ENCODE results near the gene WDR35. TPM values are rescaled to one million over a fixed set of nuclear protein-coding genes. Genes with fewer than 3 reads are reported as not detected.
"Not testable (repeated sequence)": the region's sequence is repeated elsewhere in the genome, so short reads cannot be mapped to it uniquely, and the experiment has no call there.

The WDR35 gene
- total RNA-seq, 2 donors from 2014 or later, result 6.7 to 8.9 TPM

GRCh38 chr2:19897623-19898245 lies 92.2 kb downstream of the WDR35 start:
- Histone ChIP-seq H3K27me3 (no peaks in the 10 kb centered on the region), H3K4me3 (no peak overlapping the region), H3K36me3 (replicated peaks in 1 of 2; ENCODE audit: insufficient read depth in 1 of 2, low read depth in 2 of 2) (no peaks in the 10 kb centered on the region), H3K4me1 (peaks cover 31% of the 10 kb centered on the region), H3K9me3 (no peaks in the 10 kb centered on the region), H3K27ac (no peak overlapping the region)
- ATAC-seq (no peak), DNase-seq (no peak)
- intact Hi-C loops (cut with DNase I), result no loop called here
- TF ChIP-seq CTCF (IDR thresholded peaks at IDR 0.05) (no peak), POLR2A (IDR thresholded peaks at IDR 0.05) (no peak)
- WGBS, 2 donors, result 57 to 61% methylated on average over 5 of the region's 5 CpGs

DNA sequence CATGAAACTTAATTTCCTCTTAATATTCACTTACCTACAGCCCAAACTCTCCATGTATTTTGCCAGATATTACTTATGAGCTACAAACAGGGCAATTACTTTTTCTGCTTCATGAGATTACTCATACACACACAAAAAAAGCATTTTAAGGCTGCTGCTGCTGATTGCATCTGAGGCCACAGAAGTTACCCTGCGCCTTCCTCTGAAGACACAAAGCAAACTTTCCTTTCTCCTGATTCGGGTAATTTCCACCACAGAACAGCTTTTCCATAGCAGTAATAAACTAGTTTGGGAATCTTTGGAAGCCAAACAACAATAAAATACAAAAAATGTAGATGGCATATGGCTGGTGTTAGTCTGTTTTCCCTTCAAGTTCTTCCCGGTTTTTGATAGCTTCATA lies 94.4 kb downstream of the WDR35 start:
- TF ChIP-seq CTCF (IDR thresholded peaks at IDR 0.05) (no peak), POLR2A (IDR thresholded peaks at IDR 0.05) (no peak)
- no peaks in the 10 kb centered on the region for H3K36me3 ChIP-seq (replicated peaks in 1 of 2; ENCODE audit: insufficient read depth in 1 of 2, low read depth in 2 of 2)
- WGBS, 2 donors, result 81 to 84% methylated on average over 3 of the region's 3 CpGs
- no peaks in the 10 kb centered on the region for H3K9me3 ChIP-seq
- no peak overlapping the region for H3K27ac ChIP-seq
- ATAC-seq (no peak), DNase-seq (no peak)
- no peaks in the 10 kb centered on the region for H3K27me3 ChIP-seq
- intact Hi-C loops (cut with DNase I), result no loop called here
- peaks cover 26% of the 10 kb centered on the region for H3K4me1 ChIP-seq
- no peak overlapping the region for H3K4me3 ChIP-seq

GRCh38 chr2:19894134-19894792 lies 95.6 kb downstream of the WDR35 start:
- H3K36me3 ChIP-seq (replicated peaks in 1 of 2; ENCODE audit: insufficient read depth in 1 of 2, low read depth in 2 of 2), result no peaks in the 10 kb centered on the region
- no peaks in the 10 kb centered on the region for H3K9me3 ChIP-seq
- H3K27me3 ChIP-seq, result no peaks in the 10 kb centered on the region
- 91 to 94% methylated on average over 4 of the region's 4 CpGs for WGBS, 2 donors
- intact Hi-C loops (cut with DNase I), result no loop called here
- H3K27ac ChIP-seq, result no peak overlapping the region
- DNase-seq (no peak), ATAC-seq (no peak)
- H3K4me3 ChIP-seq, result no peak overlapping the region
- no peak for TF ChIP-seq POLR2A (IDR thresholded peaks at IDR 0.05)
- TF ChIP-seq CTCF (IDR thresholded peaks at IDR 0.05), result no peak
- H3K4me1 ChIP-seq, result peaks cover 18% of the 10 kb centered on the region

DNA sequence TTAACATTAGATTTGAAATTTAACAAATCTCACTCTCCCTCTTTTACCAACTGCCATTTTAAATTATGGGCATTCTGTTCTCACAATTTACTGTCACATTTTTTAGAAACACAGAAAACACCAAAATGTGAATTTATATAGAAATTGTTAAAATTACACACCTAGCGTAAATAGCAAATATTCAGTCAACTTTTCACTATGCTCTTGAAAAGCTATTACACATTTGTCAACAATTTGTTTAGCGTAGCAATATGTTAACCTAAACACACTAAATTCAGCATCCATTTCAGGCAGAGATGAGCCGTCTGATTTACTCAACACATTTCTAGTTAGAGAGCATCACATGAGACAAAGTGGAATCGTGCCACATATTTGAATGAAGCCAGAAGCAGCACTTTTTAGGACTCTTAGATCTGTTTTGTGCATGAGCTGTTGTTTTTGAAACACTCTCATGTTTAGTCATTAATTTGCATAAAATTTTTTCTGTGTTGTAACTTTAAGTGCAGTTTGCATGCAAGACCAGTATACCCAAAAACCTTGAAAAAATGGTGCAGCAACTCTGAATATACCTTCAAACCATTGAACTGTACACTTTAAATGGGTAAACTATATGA lies 96.3 kb downstream of the WDR35 start:
- Histone ChIP-seq H3K4me1 (peaks cover 13% of the 10 kb centered on the region), H3K27ac (no peak overlapping the region), H3K27me3 (no peaks in the 10 kb centered on the region), H3K4me3 (no peak overlapping the region), H3K36me3 (replicated peaks in 1 of 2; ENCODE audit: insufficient read depth in 1 of 2, low read depth in 2 of 2) (no peaks in the 10 kb centered on the region), H3K9me3 (no peaks in the 10 kb centered on the region)
- TF ChIP-seq CTCF (IDR thresholded peaks at IDR 0.05) (no peak), POLR2A (IDR thresholded peaks at IDR 0.05) (no peak)
- no peak for DNase-seq
- ATAC-seq, result no peak
- WGBS, 2 donors, result 84 to 95% methylated on average over 4 of the region's 4 CpGs
- intact Hi-C loops (cut with DNase I), result no loop called here

GRCh38 chr2:19891971-19892370 lies 97.9 kb downstream of the WDR35 start:
- ATAC-seq; intact Hi-C loops (cut with DNase I); H3K36me3 ChIP-seq (replicated peaks in 1 of 2; ENCODE audit: insufficient read depth in 1 of 2, low read depth in 2 of 2); H3K4me1 ChIP-seq; H3K9me3 ChIP-seq; H3K27me3 ChIP-seq; H3K27ac ChIP-seq; H3K4me3 ChIP-seq: not testable (repeated sequence)
- DNase-seq, result peak in 1 of 4 donors; percentile 33
- 66 to 79% methylated on average over 4 of the region's 4 CpGs for WGBS, 2 donors

All from body of pancreas (tissue), 4 donors.